SK-N-SH (cell line): Measurements from ENCODE around the gene ZCCHC3.
A peak's percentile ranks its signal among the peaks of the same experiment; 100 is the strongest.

Source experiments
- CTCF ChIP-seq: fragments of 200-600 bp; sonication (generic); IDR thresholded peaks from 2 replicates; pipeline ENCODE4 v1.6.1; 2017; ENCODE audit warnings: antibody characterized with exemption, mild to moderate bottlenecking, moderate library complexity
- ELF1 ChIP-seq: IDR thresholded peaks from 2 replicates; pipeline ENCODE4 v1.4.0; 2012
- EP300 ChIP-seq, 2 experiments: IDR thresholded peaks; 2 replicates each; pipeline versions ENCODE4 v1.4.0 to v1.6.1; 2012; ENCODE audit warnings: borderline replicate concordance in 1 of 2, low read depth in 1 of 2, low read length in 1 of 2
- EZH2phosphoT487 ChIP-seq: fragments of 200-600 bp; sonication (generic); IDR thresholded peaks from 2 replicates; pipeline ENCODE4 v1.6.1; 2017; ENCODE audit warnings: low read depth, mixed run types, mild to moderate bottlenecking, antibody characterized with exemption, moderate library complexity, borderline replicate concordance
- FOSL2 ChIP-seq: IDR thresholded peaks from 2 replicates; pipeline ENCODE4 v1.4.0; 2012; ENCODE audit warnings: low read depth, mild to moderate bottlenecking, moderate library complexity, borderline replicate concordance
- GABPA ChIP-seq: IDR thresholded peaks from 2 replicates; pipeline ENCODE4 v1.4.0; 2012; ENCODE audit warnings: low read depth, mild to moderate bottlenecking
- GATA2 ChIP-seq: sonication (generic); formaldehyde crosslinking; IDR thresholded peaks from 2 replicates; pipeline ENCODE4 v1.5.0; 2020; ENCODE audit warnings: mild to moderate bottlenecking, missing genetic modification reagents
- MAX ChIP-seq: IDR thresholded peaks from 2 replicates; pipeline ENCODE4 v1.4.0; 2012; ENCODE audit warnings: low read depth
- MXI1 ChIP-seq: IDR thresholded peaks from 2 replicates; pipeline ENCODE4 v1.6.1; 2012; ENCODE audit warnings: mild to moderate bottlenecking, low read depth, low read length, improper control_type of control experiment
- POLR2AphosphoS5 ChIP-seq: IDR thresholded peaks from 2 replicates; pipeline ENCODE4 v1.6.1; 2012; ENCODE audit warnings: low read depth, low read length
- RCOR1 ChIP-seq: fragments of 150-350 bp; IDR thresholded peaks from 2 replicates; pipeline ENCODE4 v1.6.1; 2017; ENCODE audit warnings: antibody characterized with exemption, low read length
- REST ChIP-seq: IDR thresholded peaks from 2 replicates; pipeline ENCODE4 v1.6.1; 2012; ENCODE audit warnings: mild to moderate bottlenecking, low read depth, low read length, moderate library complexity
- SIN3A ChIP-seq: IDR thresholded peaks from 2 replicates; pipeline ENCODE4 v1.6.1; 2012; ENCODE audit warnings: low read depth, mild to moderate bottlenecking, low read length, moderate library complexity, borderline replicate concordance
- USF2 ChIP-seq: fragments of 150-350 bp; IDR thresholded peaks from 2 replicates; pipeline ENCODE4 v1.6.1; 2017; ENCODE audit warnings: antibody characterized with exemption, low read length, low read depth, borderline replicate concordance

GRCh38 chr20:327186-328026 is 30.0 kb downstream of the ZCCHC3 start:
- TF ChIP-seq RCOR1 (no peak), EP300 (IDR thresholded peaks at IDR 0.05; ENCODE audit: borderline replicate concordance in 1 of 2, low read depth in 1 of 2, low read length in 1 of 2) (peak in 1 of 2 experiments; percentile 39; a peak in 2 of 4 replicates), CTCF (no peak), GATA2 (CRISPR knock-in tag) (no peak), POLR2AphosphoS5 (no peak), REST (no peak), GABPA (no peak), MAX (peak; percentile 86; the same call in 1 of the 2 replicates), MXI1 (peak; percentile 81; the same call in 1 of the 2 replicates), SIN3A (no peak; the same call in 1 of the 2 replicates), USF2 (no peak), EZH2phosphoT487 (no peak), FOSL2 (no peak), ELF1 (no peak)
